ENCODE results near the gene PARP16. TPM values are rescaled to one million over a fixed set of nuclear protein-coding genes. Genes with fewer than 3 reads are reported as not detected.

Gene PARP16
- total RNA-seq, 6 experiments from 2014 or later, result 6.9 to 11.3 (median 8.5) TPM

- no peak for ATAC-seq
- H3K27me3 ChIP-seq, result no peaks in the 10 kb centered on the region
- 100% methylated on average over 1 of the region's 4 CpGs for WGBS (ENCODE audit: insufficient coverage, low coverage, low lambda C conversion rate, missing lambda C conversion rate)
- DNase-seq, result no peak
- H3K9me3 ChIP-seq, result no peaks in the 10 kb centered on the region
- H3K27ac ChIP-seq, result no peak overlapping the region
- no peak for TF ChIP-seq CTCF (IDR thresholded peaks at IDR 0.05)
- H3K36me3 ChIP-seq, result no peaks in the 10 kb centered on the region
- no peak overlapping the region for H3K4me3 ChIP-seq
- no peaks in the 10 kb centered on the region for H3K4me1 ChIP-seq
- intact Hi-C loops (cut with DNase I), result loop anchor here in 1 of 2 donors (10.0 kb wide), 1 partner anchor 64 kb away; no protein-coding TSS in a partner anchor
These were observed 18.3 kb downstream of the PARP16 start for GRCh38 chr15:65268411-65268810.

- Histone ChIP-seq H3K9me3 (no peaks in the 10 kb centered on the region), H3K27ac (no peak overlapping the region), H3K36me3 (peaks cover 0 to 9% (median 4%) of the 10 kb centered on the region in 4 donors), H3K27me3 (no peaks in the 10 kb centered on the region), H3K4me1 (no peaks in the 10 kb centered on the region), H3K4me3 (no peak overlapping the region)
- ATAC-seq (no peak), DNase-seq (no peak)
- intact Hi-C loops (cut with DNase I), result loop anchor here in 1 of 2 donors (10.0 kb wide), 1 partner anchor 62 kb away; no protein-coding TSS in a partner anchor
- TF ChIP-seq POLR2A (IDR thresholded peaks at IDR 0.05), result no peak
- TF ChIP-seq CTCF (IDR thresholded peaks at IDR 0.05), result no peak
- WGBS (ENCODE audit: insufficient coverage, low coverage, low lambda C conversion rate, missing lambda C conversion rate), result 57% methylated on average over 4 of the region's 5 CpGs
These were observed 20.2 kb downstream of the PARP16 start for GRCh38 chr15:65266469-65266868.

- no peak overlapping the region for H3K4me3 ChIP-seq
- DNase-seq (no peak), ATAC-seq (peak in 2 of 4 donors; percentile 22 to 33)
- TF ChIP-seq POLR2A (IDR thresholded peaks at IDR 0.05) (no peak), CTCF (IDR thresholded peaks at IDR 0.05) (no peak)
- H3K27ac ChIP-seq, result no peak overlapping the region
- 80% methylated on average over 1 of the region's 2 CpGs for WGBS (ENCODE audit: insufficient coverage, low coverage, low lambda C conversion rate, missing lambda C conversion rate)
- H3K9me3 ChIP-seq, result no peaks in the 10 kb centered on the region
- no peaks in the 10 kb centered on the region for H3K27me3 ChIP-seq
- intact Hi-C loops (cut with DNase I), result loop anchor here in 1 of 2 donors (10.0 kb wide), 1 partner anchor 60 kb away; no protein-coding TSS in a partner anchor
- H3K4me1 ChIP-seq, result no peaks in the 10 kb centered on the region
- H3K36me3 ChIP-seq, result peaks cover 0 to 18% (median 7%) of the 10 kb centered on the region in 4 donors
These were observed 21.7 kb downstream of the PARP16 start for GRCh38 chr15:65264863-65265430.

GRCh38 chr15:65263313-65263712 lies 23.4 kb downstream of the PARP16 start:
- TF ChIP-seq POLR2A (IDR thresholded peaks at IDR 0.05) (no peak), CTCF (IDR thresholded peaks at IDR 0.05) (no peak)
- 96% methylated on average over 4 of the region's 4 CpGs for WGBS (ENCODE audit: insufficient coverage, low coverage, low lambda C conversion rate, missing lambda C conversion rate)

More at GRCh38 chr15:65263313-65263712, 23.4 kb downstream of the PARP16 start:
- H3K27ac ChIP-seq, result no peak overlapping the region
- no peaks in the 10 kb centered on the region for H3K4me1 ChIP-seq
- intact Hi-C loops (cut with DNase I), result loop anchor here in 1 of 2 donors (10.0 kb wide), 1 partner anchor 59 kb away; no protein-coding TSS in a partner anchor
- H3K4me3 ChIP-seq, result no peak overlapping the region
- H3K36me3 ChIP-seq, result peaks cover 0 to 30% (median 13%) of the 10 kb centered on the region in 4 donors
- DNase-seq (no peak), ATAC-seq (no peak)
- no peaks in the 10 kb centered on the region for H3K9me3 ChIP-seq
- no peaks in the 10 kb centered on the region for H3K27me3 ChIP-seq

Measured in right lobe of liver (tissue), 6 donors.